H9 (cell line): Measurements from ENCODE around the gene SLC4A7. TPM values are rescaled to one million over a fixed set of nuclear protein-coding genes. Genes with fewer than 3 reads are reported as not detected.

ENCODE experiments used
- DNase-seq: peaks from one replicate; pipeline ENCODE4 v3.0.0-alpha.2; 2017
- H2AFZ ChIP-seq: one replicate; pipeline ENCODE4 v1.6.1; 2013; ENCODE audit warnings: mild to moderate bottlenecking, low read length, control low read depth, moderate library complexity
- H2AK5ac ChIP-seq: 2 replicates; pipeline ENCODE4 v1.6.1; 2013; ENCODE audit warnings: low read length, control low read depth, mixed read lengths; ENCODE audit not compliant: insufficient read length
- H2BK120ac ChIP-seq: one replicate; pipeline ENCODE4 v1.6.1; 2013; ENCODE audit warnings: low read depth, mild to moderate bottlenecking, low read length, control low read depth, inconsistent platforms; ENCODE audit not compliant: poor library complexity, severe bottlenecking
- H2BK12ac ChIP-seq: 2 replicates; pipeline ENCODE4 v1.6.1; 2013; ENCODE audit warnings: low read length, control low read depth, mixed read lengths, low read depth; ENCODE audit not compliant: insufficient read length
- H2BK15ac ChIP-seq: 2 replicates; pipeline ENCODE4 v1.6.1; 2013; ENCODE audit warnings: low read depth, low read length, control low read depth
- H2BK20ac ChIP-seq: one replicate; pipeline ENCODE4 v1.6.1; 2013; ENCODE audit warnings: low read depth, mild to moderate bottlenecking, low read length, control low read depth, inconsistent platforms; ENCODE audit not compliant: poor library complexity, severe bottlenecking
- H2BK5ac ChIP-seq: 2 replicates; pipeline ENCODE4 v1.6.1; 2013; ENCODE audit warnings: low read length, control low read depth, mixed read lengths; ENCODE audit not compliant: insufficient read length
- H3K14ac ChIP-seq: 2 replicates; pipeline ENCODE4 v1.6.1; 2013; ENCODE audit warnings: low read length, control low read depth; ENCODE audit not compliant: insufficient read depth
- H3K18ac ChIP-seq: 2 replicates; pipeline ENCODE4 v1.6.1; 2013; ENCODE audit warnings: low read depth, mild to moderate bottlenecking, mixed read lengths, low read length, control low read depth; ENCODE audit not compliant: insufficient read length
- H3K23ac ChIP-seq: 2 replicates; pipeline ENCODE4 v1.6.1; 2013; ENCODE audit warnings: low read length, control low read depth, mixed read lengths, low read depth; ENCODE audit not compliant: insufficient read length
- H3K23me2 ChIP-seq: 2 replicates; pipeline ENCODE4 v1.6.1; 2013; ENCODE audit warnings: low read depth, mild to moderate bottlenecking, mixed read lengths, low read length, control low read depth; ENCODE audit not compliant: insufficient read length, poor library complexity, severe bottlenecking
- H3K27ac ChIP-seq: 2 replicates; pipeline ENCODE4 v1.5.1; 2013; ENCODE audit warnings: low read length, control low read depth, mixed read lengths, low read depth; ENCODE audit not compliant: insufficient read length
- H3K27me3 ChIP-seq: 2 replicates; pipeline ENCODE4 v1.6.1; 2013; ENCODE audit warnings: low read length, control low read depth, inconsistent platforms; ENCODE audit not compliant: insufficient read depth
- H3K4ac ChIP-seq: 2 replicates; pipeline ENCODE4 v1.6.1; 2013; ENCODE audit warnings: low read depth, mild to moderate bottlenecking, control low read depth, inconsistent platforms, low read length, moderate library complexity
- H3K4me1 ChIP-seq: 2 replicates; pipeline ENCODE4 v1.6.1; 2013; ENCODE audit warnings: low read length, control low read depth, inconsistent platforms; ENCODE audit not compliant: insufficient read depth
- H3K4me2 ChIP-seq: 2 replicates; pipeline ENCODE4 v1.6.1; 2013; ENCODE audit warnings: low read length, control low read depth, mixed read lengths; ENCODE audit not compliant: insufficient read length, insufficient read depth
- H3K56ac ChIP-seq: 2 replicates; pipeline ENCODE4 v1.6.1; 2013; ENCODE audit warnings: low read depth, mild to moderate bottlenecking, mixed read lengths, low read length, control low read depth; ENCODE audit not compliant: insufficient read length
- H3K79me1 ChIP-seq: 2 replicates; pipeline ENCODE4 v1.6.1; 2013; ENCODE audit warnings: low read depth, mild to moderate bottlenecking, moderate library complexity, low read length, control low read depth, inconsistent platforms; ENCODE audit not compliant: insufficient read depth, poor library complexity, severe bottlenecking
- H3K79me2 ChIP-seq: 2 replicates; pipeline ENCODE4 v1.6.1; 2013; ENCODE audit warnings: low read length, control low read depth, inconsistent platforms; ENCODE audit not compliant: insufficient read depth
- H3K9ac ChIP-seq: 2 replicates; pipeline ENCODE4 v1.6.1; 2013; ENCODE audit warnings: low read length, control low read depth, mixed read lengths; ENCODE audit not compliant: insufficient read length; ENCODE audit errors: extremely low read depth
- H3K9me3 ChIP-seq: one replicate; pipeline ENCODE4 v1.6.1; 2013; ENCODE audit warnings: low read depth, low read length, inconsistent platforms; ENCODE audit not compliant: control insufficient read depth
- H3T11ph ChIP-seq: one replicate; pipeline ENCODE4 v1.6.1; 2013; ENCODE audit warnings: mild to moderate bottlenecking, low read length, control low read depth, inconsistent platforms
- H4K20me1 ChIP-seq: one replicate; pipeline ENCODE4 v1.6.1; 2013; ENCODE audit not compliant: control insufficient read depth, insufficient read length, insufficient read depth
- H4K5ac ChIP-seq: 2 replicates; pipeline ENCODE4 v1.6.1; 2013; ENCODE audit warnings: low read depth, mild to moderate bottlenecking, mixed read lengths, low read length, control low read depth; ENCODE audit not compliant: insufficient read length
- H4K8ac ChIP-seq: replicated peaks from 2 replicates; pipeline ENCODE4 v1.6.1; 2013; ENCODE audit warnings: low read length, control low read depth, mixed read lengths, low read depth; ENCODE audit not compliant: insufficient read length
- H4K91ac ChIP-seq: 2 replicates; pipeline ENCODE4 v1.6.1; 2013; ENCODE audit warnings: low read depth, mild to moderate bottlenecking, moderate library complexity, mixed read lengths, low read length, control low read depth; ENCODE audit not compliant: insufficient read length
- H3K27ac Mint-ChIP-seq, 3 experiments: 2 replicates in 2 of 3; 3 replicates in 1 of 3; pipeline ENCODE4 v1.8.0; 2020 to 2021; ENCODE audit warnings: mixed read lengths in 3 of 3, mild to moderate bottlenecking in 1 of 3, moderate library complexity in 1 of 3
- H3K27me3 Mint-ChIP-seq: 2 replicates; pipeline ENCODE4 v1.8.0; 2021; ENCODE audit warnings: low read depth, mild to moderate bottlenecking, moderate library complexity, mixed read lengths
- H3K36me3 Mint-ChIP-seq, 3 experiments: 2 replicates in 2 of 3; 3 replicates in 1 of 3; pipeline ENCODE4 v1.8.0; 2020 to 2021; ENCODE audit warnings: low read depth in 3 of 3, mixed read lengths in 3 of 3; ENCODE audit not compliant: insufficient read depth in 1 of 3
- H3K4me1 Mint-ChIP-seq, 2 experiments: 2 replicates each; pipeline ENCODE4 v1.8.0; 2020; ENCODE audit warnings: mixed read lengths in 2 of 2
- H3K4me3 Mint-ChIP-seq, 2 experiments: 2 replicates in 1 of 2; 3 replicates in 1 of 2; pipeline ENCODE4 v1.8.0; 2020 to 2021; ENCODE audit warnings: mild to moderate bottlenecking in 2 of 2, mixed read lengths in 2 of 2, moderate library complexity in 1 of 2
- H3K9me3 Mint-ChIP-seq, 2 experiments: 2 replicates in 1 of 2; 3 replicates in 1 of 2; pipeline ENCODE4 v1.8.0; 2020; ENCODE audit warnings: mild to moderate bottlenecking in 2 of 2, mixed read lengths in 2 of 2, moderate library complexity in 1 of 2
- total RNA-seq: library from RNA; stranded (reverse); gene quantifications from 2 replicates; pipeline ENCODE4 v1.2.1, GENCODE V29; 2021
- TF ChIP-seq, protein P1 (sequence below): fragments of 200-600 bp; sonication (generic); conservative IDR thresholded peaks from 3 replicates; pipeline ENCODE4 v1.8.0; 2021; ENCODE audit warnings: antibody characterized with exemption, mild to moderate bottlenecking

The SLC4A7 gene
- total RNA-seq, 1 experiment from 2014 or later = 46.1 TPM

DNA sequence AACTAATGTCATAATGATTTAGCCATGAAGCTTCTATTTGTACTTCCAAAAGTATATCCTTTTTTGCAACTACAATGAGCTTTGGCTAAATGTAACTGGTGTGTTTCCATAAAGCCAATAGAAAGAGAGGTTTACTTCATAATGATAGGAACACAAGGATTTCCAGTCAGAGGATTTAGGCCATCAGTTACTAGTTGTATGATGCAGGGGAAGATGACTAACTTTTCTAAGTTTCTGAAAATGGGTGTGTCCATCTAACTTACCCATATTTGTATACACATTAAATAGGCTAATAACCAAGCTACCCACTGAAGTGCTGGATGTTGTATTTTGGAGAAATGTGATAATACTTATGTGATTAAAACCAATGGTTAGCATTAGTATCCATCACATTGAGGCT, 55.7 kb downstream of the SLC4A7 start:
- H3K9me3 ChIP-seq = no peaks in the 10 kb centered on the region

More for the DNA sequence above, 55.7 kb downstream of the SLC4A7 start:
- no peak overlapping the region for H4K5ac ChIP-seq
- H3T11ph ChIP-seq = no peak overlapping the region
- no peak overlapping the region for H4K8ac ChIP-seq
- no peak overlapping the region for H2BK120ac ChIP-seq
- no peak overlapping the region for H3K27ac Mint-ChIP-seq
- H2AFZ ChIP-seq = no peak overlapping the region
- H3K27ac ChIP-seq = no peak overlapping the region
- H3K4me1 Mint-ChIP-seq = no peaks in the 10 kb centered on the region
- no peak overlapping the region for H2BK12ac ChIP-seq
- no peaks in the 10 kb centered on the region for H3K79me1 ChIP-seq
- no peak overlapping the region for H4K91ac ChIP-seq
- H2AK5ac ChIP-seq = no peak overlapping the region
- H3K79me2 ChIP-seq = no peaks in the 10 kb centered on the region
- no peak overlapping the region for H3K23ac ChIP-seq
- H3K9ac ChIP-seq = no peak overlapping the region
- H3K27me3 ChIP-seq = no peaks in the 10 kb centered on the region
- no peaks in the 10 kb centered on the region for H4K20me1 ChIP-seq
- no peak overlapping the region for H3K4me2 ChIP-seq
- H2BK5ac ChIP-seq = no peak overlapping the region
- H3K36me3 Mint-ChIP-seq = peaks cover 32 to 60% (median 54%) of the 10 kb centered on the region in 3 experiments; a peak in 6 of 7 replicates
- no peaks in the 10 kb centered on the region for H3K27me3 Mint-ChIP-seq
- no peak for DNase-seq
- no peak overlapping the region for H3K18ac ChIP-seq
- no peak overlapping the region for H3K4ac ChIP-seq
- no peak overlapping the region for H2BK15ac ChIP-seq
- TF ChIP-seq, protein P1, sequence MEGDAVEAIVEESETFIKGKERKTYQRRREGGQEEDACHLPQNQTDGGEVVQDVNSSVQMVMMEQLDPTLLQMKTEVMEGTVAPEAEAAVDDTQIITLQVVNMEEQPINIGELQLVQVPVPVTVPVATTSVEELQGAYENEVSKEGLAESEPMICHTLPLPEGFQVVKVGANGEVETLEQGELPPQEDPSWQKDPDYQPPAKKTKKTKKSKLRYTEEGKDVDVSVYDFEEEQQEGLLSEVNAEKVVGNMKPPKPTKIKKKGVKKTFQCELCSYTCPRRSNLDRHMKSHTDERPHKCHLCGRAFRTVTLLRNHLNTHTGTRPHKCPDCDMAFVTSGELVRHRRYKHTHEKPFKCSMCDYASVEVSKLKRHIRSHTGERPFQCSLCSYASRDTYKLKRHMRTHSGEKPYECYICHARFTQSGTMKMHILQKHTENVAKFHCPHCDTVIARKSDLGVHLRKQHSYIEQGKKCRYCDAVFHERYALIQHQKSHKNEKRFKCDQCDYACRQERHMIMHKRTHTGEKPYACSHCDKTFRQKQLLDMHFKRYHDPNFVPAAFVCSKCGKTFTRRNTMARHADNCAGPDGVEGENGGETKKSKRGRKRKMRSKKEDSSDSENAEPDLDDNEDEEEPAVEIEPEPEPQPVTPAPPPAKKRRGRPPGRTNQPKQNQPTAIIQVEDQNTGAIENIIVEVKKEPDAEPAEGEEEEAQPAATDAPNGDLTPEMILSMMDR = no peak
- no peak overlapping the region for H3K4me3 Mint-ChIP-seq
- no peaks in the 10 kb centered on the region for H3K9me3 Mint-ChIP-seq
- no peaks in the 10 kb centered on the region for H3K4me1 ChIP-seq
- H3K14ac ChIP-seq = no peak overlapping the region
- H3K56ac ChIP-seq = no peak overlapping the region
- no peak overlapping the region for H2BK20ac ChIP-seq
- no peaks in the 10 kb centered on the region for H3K23me2 ChIP-seq
